NCI-H526 treated with DMSO at 0.1 percent for 48 hours (cell line): ENCODE results near the gene EXOSC1.
"Not testable (repeated sequence)": the region's sequence is repeated elsewhere in the genome, so short reads cannot be mapped to it uniquely, and the experiment has no call there.

ENCODE experiments used
- DNase-seq: peaks from one replicate; lab custom pipeline; 2025; lab: John Stamatoyannopoulos, UW

EXOSC1 gene

GRCh38 chr10:97407952-97408248 lies 37.9 kb downstream of the EXOSC1 start:
- no peak for DNase-seq

GRCh38 chr10:97407211-97407951 lies 38.4 kb downstream of the EXOSC1 start:
- DNase-seq: peak; percentile 83

GRCh38 chr10:97406483-97406882 lies 39.3 kb downstream of the EXOSC1 start:
- not testable (repeated sequence) for DNase-seq

GRCh38 chr10:97406064-97406463 lies 39.7 kb downstream of the EXOSC1 start:
- no peak for DNase-seq

GRCh38 chr10:97404044-97404443 lies 41.8 kb downstream of the EXOSC1 start:
- no peak for DNase-seq

- DNase-seq: no peak
These were observed 44.3 kb downstream of the EXOSC1 start for GRCh38 chr10:97401455-97401919.

GRCh38 chr10:97400665-97401454 lies 44.9 kb downstream of the EXOSC1 start, which contains the start of gene RRP12:
TSS of gene RRP12 (minus strand) at chr10:97401340. CDS start at chr10:97401231, 109 bp downstream.
- DNase-seq: peak; percentile 75

- no peak for DNase-seq
These were observed 45.8 kb downstream of the EXOSC1 start for GRCh38 chr10:97399843-97400545.

- no peak for DNase-seq
These were observed 49.8 kb downstream of the EXOSC1 start for GRCh38 chr10:97396056-97396455.

GRCh38 chr10:97393034-97393573 lies 52.7 kb downstream of the EXOSC1 start:
- DNase-seq: no peak

GRCh38 chr10:97390091-97390490 lies 55.7 kb downstream of the EXOSC1 start:
- DNase-seq: no peak

- no peak for DNase-seq
These were observed 57.7 kb downstream of the EXOSC1 start for GRCh38 chr10:97388152-97388551.
